T-helper 2 cell treated with Interferon-gamma antibody and Interleukin-4, amounts not matched to agents 5 μg/mL and 100 μg/mL, for 36 hours (primary cell): ENCODE results near the gene DOCK2.

Source experiments
- DNase-seq: peaks from one replicate; pipeline ENCODE4 v3.0.0; 2021; ENCODE audit warnings: low spot score
- H3K27ac Mint-ChIP-seq: one replicate; pipeline ENCODE4 v1.8.0; 2021; ENCODE audit warnings: mild to moderate bottlenecking, mixed read lengths
- H3K27me3 Mint-ChIP-seq: one replicate; pipeline ENCODE4 v1.8.0; 2021; ENCODE audit warnings: low read depth, mixed read lengths
- H3K36me3 Mint-ChIP-seq: one replicate; pipeline ENCODE4 v1.8.0; 2021; ENCODE audit warnings: low read depth, mixed read lengths
- H3K4me1 Mint-ChIP-seq: one replicate; pipeline ENCODE4 v1.8.0; 2021; ENCODE audit warnings: low read depth, mixed read lengths
- H3K4me3 Mint-ChIP-seq: one replicate; pipeline ENCODE4 v1.8.0; 2022; ENCODE audit warnings: mild to moderate bottlenecking, moderate library complexity, mixed read lengths
- H3K9me3 Mint-ChIP-seq: one replicate; pipeline ENCODE4 v1.8.0; 2021; ENCODE audit warnings: mixed read lengths

The DOCK2 gene

GRCh38 chr5:169911448-169912212 is 274.6 kb downstream of the DOCK2 start:
- no peak overlapping the region for H3K4me3 Mint-ChIP-seq
- no peaks in the 10 kb centered on the region for H3K9me3 Mint-ChIP-seq
- no peaks in the 10 kb centered on the region for H3K4me1 Mint-ChIP-seq
- no peak overlapping the region for H3K27ac Mint-ChIP-seq
- peaks cover 4% of the 10 kb centered on the region for H3K36me3 Mint-ChIP-seq
- DNase-seq: no peak
- H3K27me3 Mint-ChIP-seq: no peaks in the 10 kb centered on the region

- DNase-seq: no peak
These were observed 276.4 kb downstream of the DOCK2 start for GRCh38 chr5:169913479-169913878.

GRCh38 chr5:169914766-169915165 is 277.7 kb downstream of the DOCK2 start:
- Mint-ChIP-seq H3K9me3 (no peaks in the 10 kb centered on the region), H3K27ac (no peak overlapping the region), H3K4me1 (no peaks in the 10 kb centered on the region), H3K27me3 (no peaks in the 10 kb centered on the region), H3K4me3 (no peak overlapping the region), H3K36me3 (peaks cover 4% of the 10 kb centered on the region)
- no peak for DNase-seq

More at GRCh38 chr5:169913479-169913878, 276.4 kb downstream of the DOCK2 start:
- H3K27me3 Mint-ChIP-seq: no peaks in the 10 kb centered on the region
- no peaks in the 10 kb centered on the region for H3K4me1 Mint-ChIP-seq
- H3K4me3 Mint-ChIP-seq: no peak overlapping the region
- peaks cover 4% of the 10 kb centered on the region for H3K36me3 Mint-ChIP-seq
- no peak overlapping the region for H3K27ac Mint-ChIP-seq
- no peaks in the 10 kb centered on the region for H3K9me3 Mint-ChIP-seq

GRCh38 chr5:169917500-169917899 is 280.4 kb downstream of the DOCK2 start:
- H3K9me3 Mint-ChIP-seq: no peaks in the 10 kb centered on the region
- no peak overlapping the region for H3K4me3 Mint-ChIP-seq
- H3K27ac Mint-ChIP-seq: no peak overlapping the region
- DNase-seq: no peak
- no peaks in the 10 kb centered on the region for H3K27me3 Mint-ChIP-seq
- peaks cover 11% of the 10 kb centered on the region for H3K36me3 Mint-ChIP-seq
- H3K4me1 Mint-ChIP-seq: no peaks in the 10 kb centered on the region

- Mint-ChIP-seq H3K27me3 (no peaks in the 10 kb centered on the region), H3K4me1 (no peaks in the 10 kb centered on the region), H3K27ac (no peak overlapping the region), H3K36me3 (peaks cover 11% of the 10 kb centered on the region), H3K9me3 (no peaks in the 10 kb centered on the region), H3K4me3 (no peak overlapping the region)
- no peak for DNase-seq
These were observed 281.2 kb downstream of the DOCK2 start for GRCh38 chr5:169918228-169918627.

GRCh38 chr5:169920474-169920873 is 283.4 kb downstream of the DOCK2 start:
- Mint-ChIP-seq H3K27me3 (no peaks in the 10 kb centered on the region), H3K4me3 (no peak overlapping the region), H3K4me1 (peaks cover 6% of the 10 kb centered on the region), H3K27ac (no peak overlapping the region), H3K36me3 (peaks cover 11% of the 10 kb centered on the region), H3K9me3 (no peaks in the 10 kb centered on the region)
- no peak for DNase-seq

GRCh38 chr5:169921384-169921783 is 284.3 kb downstream of the DOCK2 start:
- H3K27me3 Mint-ChIP-seq: no peaks in the 10 kb centered on the region
- H3K9me3 Mint-ChIP-seq: no peaks in the 10 kb centered on the region
- H3K36me3 Mint-ChIP-seq: peaks cover 10% of the 10 kb centered on the region
- no peak overlapping the region for H3K27ac Mint-ChIP-seq
- peaks cover 6% of the 10 kb centered on the region for H3K4me1 Mint-ChIP-seq
- no peak for DNase-seq
- H3K4me3 Mint-ChIP-seq: no peak overlapping the region

GRCh38 chr5:169921949-169922348 is 284.9 kb downstream of the DOCK2 start:
- Mint-ChIP-seq H3K9me3 (no peaks in the 10 kb centered on the region), H3K27ac (no peak overlapping the region), H3K27me3 (no peaks in the 10 kb centered on the region), H3K4me1 (peaks cover 6% of the 10 kb centered on the region), H3K4me3 (no peak overlapping the region), H3K36me3 (peaks cover 10% of the 10 kb centered on the region)
- no peak for DNase-seq

GRCh38 chr5:169922474-169922873 is 285.4 kb downstream of the DOCK2 start:
- peaks cover 10% of the 10 kb centered on the region for H3K36me3 Mint-ChIP-seq
- H3K27ac Mint-ChIP-seq: no peak overlapping the region
- H3K27me3 Mint-ChIP-seq: no peaks in the 10 kb centered on the region
- no peaks in the 10 kb centered on the region for H3K9me3 Mint-ChIP-seq
- no peak for DNase-seq
- peaks cover 6% of the 10 kb centered on the region for H3K4me1 Mint-ChIP-seq
- H3K4me3 Mint-ChIP-seq: no peak overlapping the region

GRCh38 chr5:169923988-169924387 is 286.9 kb downstream of the DOCK2 start:
- no peaks in the 10 kb centered on the region for H3K27me3 Mint-ChIP-seq
- H3K36me3 Mint-ChIP-seq: peaks cover 10% of the 10 kb centered on the region
- no peak overlapping the region for H3K27ac Mint-ChIP-seq
- no peaks in the 10 kb centered on the region for H3K9me3 Mint-ChIP-seq
- no peak overlapping the region for H3K4me3 Mint-ChIP-seq
- peaks cover 6% of the 10 kb centered on the region for H3K4me1 Mint-ChIP-seq
- DNase-seq: no peak

- H3K4me3 Mint-ChIP-seq: no peak overlapping the region
- no peak overlapping the region for H3K27ac Mint-ChIP-seq
- DNase-seq: no peak
- peaks cover 24% of the 10 kb centered on the region for H3K4me1 Mint-ChIP-seq
- no peaks in the 10 kb centered on the region for H3K27me3 Mint-ChIP-seq
- peaks cover 2% of the 10 kb centered on the region for H3K36me3 Mint-ChIP-seq
- no peaks in the 10 kb centered on the region for H3K9me3 Mint-ChIP-seq
These were observed 296.1 kb downstream of the DOCK2 start for GRCh38 chr5:169933127-169933526.

GRCh38 chr5:169933616-169934015 is 296.5 kb downstream of the DOCK2 start:
- H3K27ac Mint-ChIP-seq: no peak overlapping the region

GRCh38 chr5:169934990-169935389 is 297.9 kb downstream of the DOCK2 start:
- no peaks in the 10 kb centered on the region for H3K9me3 Mint-ChIP-seq
- peak overlapping the region; percentile 28 for H3K27ac Mint-ChIP-seq
- peaks cover 2% of the 10 kb centered on the region for H3K36me3 Mint-ChIP-seq
- DNase-seq: no peak
- no peaks in the 10 kb centered on the region for H3K27me3 Mint-ChIP-seq
- H3K4me1 Mint-ChIP-seq: peaks cover 24% of the 10 kb centered on the region
- no peak overlapping the region for H3K4me3 Mint-ChIP-seq

More at GRCh38 chr5:169933616-169934015, 296.5 kb downstream of the DOCK2 start:
- Mint-ChIP-seq H3K36me3 (peaks cover 2% of the 10 kb centered on the region), H3K4me1 (peaks cover 24% of the 10 kb centered on the region), H3K4me3 (no peak overlapping the region), H3K27me3 (no peaks in the 10 kb centered on the region), H3K9me3 (no peaks in the 10 kb centered on the region)
- no peak for DNase-seq

- Mint-ChIP-seq H3K9me3 (no peaks in the 10 kb centered on the region), H3K27ac (no peak overlapping the region), H3K4me3 (peak overlapping the region; percentile 10), H3K27me3 (no peaks in the 10 kb centered on the region), H3K36me3 (peaks cover 2% of the 10 kb centered on the region), H3K4me1 (peaks cover 24% of the 10 kb centered on the region)
- no peak for DNase-seq
These were observed 298.7 kb downstream of the DOCK2 start for GRCh38 chr5:169935762-169936161.

- Mint-ChIP-seq H3K27me3 (no peaks in the 10 kb centered on the region), H3K4me1 (peaks cover 25% of the 10 kb centered on the region), H3K4me3 (no peak overlapping the region), H3K9me3 (no peaks in the 10 kb centered on the region), H3K27ac (no peak overlapping the region), H3K36me3 (peaks cover 5% of the 10 kb centered on the region)
- DNase-seq: no peak
These were observed 301.4 kb downstream of the DOCK2 start for GRCh38 chr5:169938439-169938838.
